GM18520 (cell line): ENCODE measurements around the gene FLT1.

ENCODE experiments used
- ATAC-seq: cut with Tn5 transposase; IDR thresholded peaks from one replicate; pipeline ENCODE4 v1.9.1; 2021; ENCODE audit not compliant: unreplicated experiment

Gene FLT1

GRCh38 chr13:28324181-28324789 lies 170.6 kb downstream of the FLT1 start:
- no peak for ATAC-seq

DNA sequence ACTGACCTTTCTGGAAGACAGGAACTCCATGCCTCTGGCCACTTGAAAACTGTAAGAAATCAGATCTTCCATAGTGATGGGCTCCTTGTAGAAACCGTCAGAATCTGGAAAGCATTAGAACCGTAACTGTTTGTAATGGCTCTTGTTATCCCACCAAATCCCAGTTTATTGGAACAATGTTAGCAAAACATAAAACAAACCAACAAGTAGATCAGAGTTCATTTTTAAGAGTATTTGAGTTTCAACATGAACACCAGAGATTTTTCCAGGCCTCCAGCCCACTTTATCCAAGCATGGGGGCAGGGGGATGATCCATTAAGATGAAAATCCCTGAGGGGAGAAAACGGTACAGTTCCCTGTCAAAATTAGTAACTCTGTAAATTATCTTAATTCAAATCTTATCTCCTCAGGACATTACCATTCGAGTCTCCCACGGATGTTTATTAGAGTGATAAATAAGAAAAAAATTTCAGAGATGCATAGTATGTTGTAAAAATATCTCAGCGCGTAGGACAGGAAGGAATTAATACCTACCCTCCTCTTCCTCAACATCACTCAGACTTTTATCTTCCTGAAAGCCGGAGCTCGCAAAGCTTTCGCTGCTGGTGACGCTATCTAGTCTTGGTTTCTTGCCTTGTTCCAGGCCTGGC lies 172.5 kb downstream of the FLT1 start:
- ATAC-seq = no peak

GRCh38 chr13:28321756-28322155 lies 173.2 kb downstream of the FLT1 start:
- ATAC-seq = no peak

- no peak for ATAC-seq
Measured at GRCh38 chr13:28320884-28321574, 173.9 kb downstream of the FLT1 start.

- no peak for ATAC-seq
Measured at GRCh38 chr13:28320209-28320608, 174.7 kb downstream of the FLT1 start.

DNA sequence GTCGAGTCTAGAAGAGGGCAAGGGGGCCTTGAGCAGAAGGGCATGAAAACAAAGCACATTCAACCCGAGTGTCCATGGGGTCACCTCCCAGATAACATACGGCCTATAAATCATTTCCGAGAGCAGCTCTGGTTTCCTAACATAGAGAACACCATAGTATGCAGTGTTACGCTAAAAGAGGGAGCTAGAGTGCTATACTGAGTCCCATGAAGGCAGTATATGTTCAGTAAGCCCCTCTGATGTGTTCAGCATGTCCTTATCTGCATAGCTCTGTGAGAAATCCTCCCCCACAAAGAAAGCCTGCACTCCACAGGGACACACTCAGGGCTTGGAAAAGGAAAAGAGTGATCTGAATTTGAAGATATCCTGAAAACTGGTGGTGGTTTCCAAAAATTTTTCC lies 175.4 kb downstream of the FLT1 start:
- no peak for ATAC-seq

- no peak for ATAC-seq
Measured at GRCh38 chr13:28318496-28318895, 176.4 kb downstream of the FLT1 start.

GRCh38 chr13:28316836-28317235 lies 178.1 kb downstream of the FLT1 start:
- ATAC-seq = no peak

GRCh38 chr13:28316129-28316528 lies 178.8 kb downstream of the FLT1 start:
- no peak for ATAC-seq

- ATAC-seq = no peak
Measured at GRCh38 chr13:28314879-28315278, 180.0 kb downstream of the FLT1 start.

- no peak for ATAC-seq
Measured at GRCh38 chr13:28313579-28313978, 181.3 kb downstream of the FLT1 start.

- no peak for ATAC-seq
Measured at GRCh38 chr13:28306325-28306724, 188.6 kb downstream of the FLT1 start.

- ATAC-seq = no peak
Measured at GRCh38 chr13:28301839-28302238, 193.1 kb downstream of the FLT1 start.

- no peak for ATAC-seq
Measured at GRCh38 chr13:28299916-28300315, 195.0 kb downstream of the FLT1 start.

DNA sequence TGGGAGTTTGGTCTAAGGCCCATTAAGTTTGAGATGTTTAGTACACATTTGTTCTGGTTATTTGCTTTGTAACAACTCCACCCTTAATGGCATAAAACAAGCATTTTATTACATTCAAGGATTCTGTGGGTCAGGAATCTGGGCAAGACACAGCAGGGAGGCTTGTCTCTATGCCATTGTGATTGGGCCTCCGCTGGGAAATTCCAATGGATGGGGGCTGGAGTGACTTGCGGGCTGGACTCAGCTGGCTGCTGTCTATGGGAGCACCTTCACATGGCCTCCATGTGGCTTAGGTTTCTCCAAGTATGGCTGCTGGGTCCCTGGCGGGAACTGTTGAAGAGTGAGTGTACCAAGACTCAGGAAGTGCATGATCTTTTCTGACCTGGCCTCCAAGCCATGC lies 197.6 kb downstream of the FLT1 start:
- ATAC-seq = no peak

DNA sequence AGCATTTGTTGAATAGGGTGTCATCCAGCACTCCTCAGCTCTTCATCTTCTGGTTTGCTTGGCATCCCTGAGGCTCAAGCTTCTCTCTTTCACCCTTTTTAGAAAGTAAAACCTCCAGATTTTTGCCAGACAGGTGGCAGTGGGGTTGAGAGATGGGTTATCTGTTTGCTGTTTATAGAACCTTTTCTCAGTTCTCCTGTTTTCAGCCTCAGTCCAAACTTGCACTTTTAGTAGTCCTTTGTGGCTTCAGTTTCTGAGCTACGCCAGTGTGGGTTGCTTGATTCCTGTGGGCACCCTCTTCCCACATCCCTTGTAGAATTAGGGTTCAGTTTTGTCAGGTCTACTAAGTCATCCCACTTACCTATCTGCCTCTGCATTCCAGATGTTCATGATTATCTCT lies 208.7 kb downstream of the FLT1 start:
- ATAC-seq = no peak

DNA sequence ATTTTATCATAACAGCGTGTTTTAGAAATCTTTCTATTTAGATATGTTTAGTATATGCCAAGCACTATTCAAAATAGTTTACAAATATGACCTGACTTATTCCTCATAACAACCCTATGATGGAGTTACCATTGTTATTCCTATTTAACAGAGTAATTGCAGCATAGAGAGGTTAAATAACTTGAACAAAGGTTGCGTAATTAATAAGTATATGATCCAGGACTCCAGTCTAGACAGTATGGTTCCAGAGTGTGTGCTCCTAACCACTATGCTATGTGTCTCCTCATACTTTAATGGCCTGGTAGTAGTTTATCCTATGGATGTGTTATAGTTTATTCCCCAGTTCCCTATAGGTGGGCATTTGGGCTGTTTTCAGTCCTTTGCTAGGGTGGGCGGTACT lies 211.3 kb downstream of the FLT1 start:
- no peak for ATAC-seq

DNA sequence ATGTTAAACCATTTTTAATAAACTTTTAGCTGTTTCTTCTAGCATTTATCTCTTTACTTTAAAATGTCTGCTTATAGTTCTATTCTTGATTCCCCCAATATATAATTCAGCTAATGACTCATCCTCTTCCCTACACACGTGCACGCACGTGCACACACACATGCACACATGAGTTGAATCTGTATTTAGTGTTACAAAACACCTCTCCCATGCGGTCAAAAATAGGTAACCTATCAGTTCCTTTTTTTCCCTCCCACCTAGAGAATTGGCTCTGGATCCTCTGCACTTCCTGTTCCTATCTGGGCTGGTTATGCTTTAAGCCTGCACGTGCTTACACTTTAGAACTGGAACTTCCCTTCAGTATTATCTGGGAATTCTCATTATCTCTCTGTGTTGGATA lies 212.5 kb downstream of the FLT1 start:
- no peak for ATAC-seq

GRCh38 chr13:28273919-28274318 lies 221.0 kb downstream of the FLT1 start:
- no peak for ATAC-seq

GRCh38 chr13:28271056-28271840 lies 223.7 kb downstream of the FLT1 start:
- no peak for ATAC-seq

GRCh38 chr13:28268800-28269223 lies 226.1 kb downstream of the FLT1 start:
- ATAC-seq = peak; percentile 98

GRCh38 chr13:28267497-28267896 lies 227.4 kb downstream of the FLT1 start:
- ATAC-seq = no peak
